ENCODE results near the gene A2M.

- TF ChIP-seq POLR2A (IDR thresholded peaks at IDR 0.05) (no peak), CTCF (IDR thresholded peaks at IDR 0.05 in 4 of 5, conservative IDR thresholded peaks at IDR 0.05 in 1 of 5) (no peak)
Observed at GRCh38 chr12:9022592-9022991, 93.1 kb downstream of the A2M start.
